ENCODE measurements around the gene B9D1. TPM values are rescaled to one million over a fixed set of nuclear protein-coding genes. Genes with fewer than 3 reads are reported as not detected.
A peak's percentile ranks its signal among the peaks of the same experiment; 100 is the strongest.

The B9D1 gene
- total and polyA plus RNA-seq, 2 of the 13 experiments (the other 11 are each of a cell fraction or from before 2014, with no cell fraction given) = 27.7 to 31.1 TPM

DNA sequence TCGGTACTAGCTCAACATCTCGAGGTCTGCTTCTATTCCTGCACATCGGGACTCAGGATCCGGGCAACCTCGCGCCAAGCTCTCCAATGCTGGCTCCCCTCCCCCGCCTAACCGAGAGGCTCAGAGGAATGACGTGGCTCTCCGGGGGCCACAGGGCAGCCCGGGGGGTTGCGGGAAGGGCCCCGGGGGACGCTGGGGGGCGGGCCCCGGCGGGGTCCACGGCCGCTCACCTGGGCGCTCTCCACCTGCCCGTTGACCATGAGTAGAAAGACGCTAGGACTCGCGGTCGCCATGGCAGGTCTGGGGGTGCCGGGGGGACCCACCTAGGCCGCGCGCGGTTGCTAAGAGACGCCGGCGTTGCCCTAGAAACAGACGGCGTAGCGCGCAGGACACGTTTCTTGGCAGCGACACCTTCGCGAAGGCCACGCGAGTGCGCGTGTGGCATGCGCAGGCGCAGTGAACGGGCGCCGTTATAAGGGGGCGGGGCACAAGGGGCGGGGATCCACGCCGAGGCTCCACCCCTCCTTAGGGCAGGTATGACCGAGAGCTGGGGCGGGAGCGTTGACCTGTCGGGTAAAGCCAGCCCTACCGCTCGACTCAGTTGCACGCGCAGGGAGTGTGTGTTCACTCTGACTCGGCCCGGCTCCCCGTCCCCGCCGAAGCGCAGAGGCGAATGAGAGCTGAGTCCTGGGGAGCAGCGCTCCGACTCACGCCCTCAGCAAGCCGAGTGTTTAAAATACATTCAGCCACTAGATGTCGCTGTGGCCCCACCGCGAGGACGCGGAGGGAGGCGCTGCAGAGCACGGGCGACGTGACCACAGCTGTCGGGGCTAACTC is at the start of gene B9D1 (continued):
- TF ChIP-seq, protein P1, sequence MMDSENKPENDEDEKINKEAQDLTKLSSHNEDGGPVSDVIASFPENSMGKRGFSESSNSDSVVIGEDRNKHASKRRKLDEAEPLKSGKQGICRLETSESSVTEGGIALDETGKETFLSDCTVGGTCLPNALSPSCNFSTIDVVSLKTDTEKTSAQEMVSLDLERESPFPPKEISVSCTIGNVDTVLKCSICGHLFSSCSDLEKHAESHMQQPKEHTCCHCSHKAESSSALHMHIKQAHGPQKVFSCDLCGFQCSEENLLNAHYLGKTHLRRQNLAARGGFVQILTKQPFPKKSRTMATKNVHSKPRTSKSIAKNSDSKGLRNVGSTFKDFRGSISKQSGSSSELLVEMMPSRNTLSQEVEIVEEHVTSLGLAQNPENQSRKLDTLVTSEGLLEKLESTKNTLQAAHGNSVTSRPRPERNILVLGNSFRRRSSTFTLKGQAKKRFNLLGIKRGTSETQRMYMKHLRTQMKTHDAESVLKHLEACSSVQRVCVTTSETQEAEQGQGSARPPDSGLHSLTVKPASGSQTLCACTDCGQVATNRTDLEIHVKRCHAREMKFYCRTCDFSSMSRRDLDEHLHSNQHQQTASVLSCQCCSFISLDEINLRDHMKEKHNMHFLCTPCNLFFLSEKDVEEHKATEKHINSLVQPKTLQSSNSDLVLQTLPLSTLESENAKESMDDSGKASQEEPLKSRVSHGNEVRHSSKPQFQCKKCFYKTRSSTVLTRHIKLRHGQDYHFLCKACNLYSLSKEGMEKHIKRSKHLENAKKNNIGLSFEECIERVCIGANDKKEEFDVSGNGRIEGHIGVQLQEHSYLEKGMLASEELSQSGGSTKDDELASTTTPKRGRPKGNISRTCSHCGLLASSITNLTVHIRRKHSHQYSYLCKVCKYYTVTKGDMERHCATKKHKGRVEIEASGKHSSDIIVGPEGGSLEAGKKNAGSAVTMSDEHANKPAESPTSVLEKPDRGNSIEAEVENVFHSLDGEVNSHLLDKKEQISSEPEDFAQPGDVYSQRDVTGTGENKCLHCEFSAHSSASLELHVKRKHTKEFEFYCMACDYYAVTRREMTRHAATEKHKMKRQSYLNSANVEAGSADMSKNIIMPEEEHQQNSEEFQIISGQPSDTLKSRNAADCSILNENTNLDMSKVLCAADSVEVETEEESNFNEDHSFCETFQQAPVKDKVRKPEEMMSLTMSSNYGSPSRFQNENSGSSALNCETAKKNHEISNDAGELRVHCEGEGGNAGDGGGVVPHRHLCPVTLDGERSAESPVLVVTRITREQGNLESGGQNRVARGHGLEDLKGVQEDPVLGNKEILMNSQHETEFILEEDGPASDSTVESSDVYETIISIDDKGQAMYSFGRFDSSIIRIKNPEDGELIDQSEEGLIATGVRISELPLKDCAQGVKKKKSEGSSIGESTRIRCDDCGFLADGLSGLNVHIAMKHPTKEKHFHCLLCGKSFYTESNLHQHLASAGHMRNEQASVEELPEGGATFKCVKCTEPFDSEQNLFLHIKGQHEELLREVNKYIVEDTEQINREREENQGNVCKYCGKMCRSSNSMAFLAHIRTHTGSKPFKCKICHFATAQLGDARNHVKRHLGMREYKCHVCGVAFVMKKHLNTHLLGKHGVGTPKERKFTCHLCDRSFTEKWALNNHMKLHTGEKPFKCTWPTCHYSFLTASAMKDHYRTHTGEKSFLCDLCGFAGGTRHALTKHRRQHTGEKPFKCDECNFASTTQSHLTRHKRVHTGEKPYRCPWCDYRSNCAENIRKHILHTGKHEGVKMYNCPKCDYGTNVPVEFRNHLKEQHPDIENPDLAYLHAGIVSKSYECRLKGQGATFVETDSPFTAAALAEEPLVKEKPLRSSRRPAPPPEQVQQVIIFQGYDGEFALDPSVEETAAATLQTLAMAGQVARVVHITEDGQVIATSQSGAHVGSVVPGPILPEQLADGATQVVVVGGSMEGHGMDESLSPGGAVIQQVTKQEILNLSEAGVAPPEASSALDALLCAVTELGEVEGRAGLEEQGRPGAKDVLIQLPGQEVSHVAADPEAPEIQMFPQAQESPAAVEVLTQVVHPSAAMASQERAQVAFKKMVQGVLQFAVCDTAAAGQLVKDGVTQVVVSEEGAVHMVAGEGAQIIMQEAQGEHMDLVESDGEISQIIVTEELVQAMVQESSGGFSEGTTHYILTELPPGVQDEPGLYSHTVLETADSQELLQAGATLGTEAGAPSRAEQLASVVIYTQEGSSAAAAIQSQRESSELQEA (CRISPR knock-in tag; IDR thresholded peaks at IDR 0.05; ENCODE audit: not compliant biosample characterization) = no peak
- TF ChIP-seq CCAR2 (optimal IDR thresholded peaks at IDR 0.05; ENCODE audit: low read depth, low read length) = no peak
- TF ChIP-seq ZNF367 (CRISPR knock-in tag; IDR thresholded peaks at IDR 0.05; ENCODE audit: borderline replicate concordance) = no peak
- TF ChIP-seq, protein P2, sequence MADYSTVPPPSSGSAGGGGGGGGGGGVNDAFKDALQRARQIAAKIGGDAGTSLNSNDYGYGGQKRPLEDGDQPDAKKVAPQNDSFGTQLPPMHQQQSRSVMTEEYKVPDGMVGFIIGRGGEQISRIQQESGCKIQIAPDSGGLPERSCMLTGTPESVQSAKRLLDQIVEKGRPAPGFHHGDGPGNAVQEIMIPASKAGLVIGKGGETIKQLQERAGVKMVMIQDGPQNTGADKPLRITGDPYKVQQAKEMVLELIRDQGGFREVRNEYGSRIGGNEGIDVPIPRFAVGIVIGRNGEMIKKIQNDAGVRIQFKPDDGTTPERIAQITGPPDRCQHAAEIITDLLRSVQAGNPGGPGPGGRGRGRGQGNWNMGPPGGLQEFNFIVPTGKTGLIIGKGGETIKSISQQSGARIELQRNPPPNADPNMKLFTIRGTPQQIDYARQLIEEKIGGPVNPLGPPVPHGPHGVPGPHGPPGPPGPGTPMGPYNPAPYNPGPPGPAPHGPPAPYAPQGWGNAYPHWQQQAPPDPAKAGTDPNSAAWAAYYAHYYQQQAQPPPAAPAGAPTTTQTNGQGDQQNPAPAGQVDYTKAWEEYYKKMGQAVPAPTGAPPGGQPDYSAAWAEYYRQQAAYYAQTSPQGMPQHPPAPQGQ (CRISPR knock-in tag; IDR thresholded peaks at IDR 0.05; ENCODE audit: borderline replicate concordance) = no peak
- TF ChIP-seq FIP1L1 (IDR thresholded peaks at IDR 0.05; ENCODE audit: borderline replicate concordance, insufficient read depth, low read depth, low read length) = no peak
- TF ChIP-seq, protein P3, sequence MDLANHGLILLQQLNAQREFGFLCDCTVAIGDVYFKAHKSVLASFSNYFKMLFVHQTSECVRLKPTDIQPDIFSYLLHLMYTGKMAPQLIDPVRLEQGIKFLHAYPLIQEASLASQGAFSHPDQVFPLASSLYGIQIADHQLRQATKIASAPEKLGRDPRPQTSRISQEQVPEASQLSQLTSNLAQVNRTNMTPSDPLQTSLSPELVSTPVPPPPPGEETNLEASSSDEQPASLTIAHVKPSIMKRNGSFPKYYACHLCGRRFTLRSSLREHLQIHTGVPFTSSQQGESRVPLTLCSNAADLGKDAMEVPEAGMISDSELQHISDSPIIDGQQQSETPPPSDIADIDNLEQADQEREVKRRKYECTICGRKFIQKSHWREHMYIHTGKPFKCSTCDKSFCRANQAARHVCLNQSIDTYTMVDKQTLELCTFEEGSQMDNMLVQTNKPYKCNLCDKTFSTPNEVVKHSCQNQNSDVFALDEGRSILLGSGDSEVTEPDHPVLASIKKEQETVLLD (CRISPR knock-in tag; IDR thresholded peaks at IDR 0.05; ENCODE audit: low read depth) = no peak
- TF ChIP-seq PHF8 (CRISPR knock-in tag; IDR thresholded peaks at IDR 0.05) = peak; percentile 78
- TF ChIP-seq NRL (CRISPR knock-in tag; IDR thresholded peaks at IDR 0.05; ENCODE audit: borderline replicate concordance) = peak; percentile 11; the same call in 1 of the 2 replicates
- TF ChIP-seq TEAD2 (CRISPR knock-in tag; IDR thresholded peaks at IDR 0.05) = no peak
- peak; percentile 66 for TF ChIP-seq THAP11 (CRISPR knock-in tag; IDR thresholded peaks at IDR 0.05)
- peak; percentile 38; the same call in 1 of the 2 replicates for TF ChIP-seq ZSCAN21 (CRISPR knock-in tag; IDR thresholded peaks at IDR 0.05; ENCODE audit: borderline replicate concordance)
- TF ChIP-seq BCL6 (CRISPR knock-in tag; IDR thresholded peaks at IDR 0.05) = 0 out of 2 replicates have a peak, but pooled peaks have one; percentile 34
- 0 out of 2 replicates have a peak, but pooled peaks have one; percentile 80 for TF ChIP-seq EED (CRISPR knock-in tag; IDR thresholded peaks at IDR 0.05)
- no peak for TF ChIP-seq ZNF567 (CRISPR knock-in tag; IDR thresholded peaks at IDR 0.05; ENCODE audit: borderline replicate concordance)
